ENCODE measurements around the gene DCAF5. TPM values are rescaled to one million over a fixed set of nuclear protein-coding genes. Genes with fewer than 3 reads are reported as not detected.
A peak's percentile ranks its signal among the peaks of the same experiment; 100 is the strongest.
"Not testable (repeated sequence)": the region's sequence is repeated elsewhere in the genome, so short reads cannot be mapped to it uniquely, and the experiment has no call there.

Gene DCAF5
- total RNA-seq, 2 experiments from 2014 or later = 44.6 to 48.9 TPM

DNA sequence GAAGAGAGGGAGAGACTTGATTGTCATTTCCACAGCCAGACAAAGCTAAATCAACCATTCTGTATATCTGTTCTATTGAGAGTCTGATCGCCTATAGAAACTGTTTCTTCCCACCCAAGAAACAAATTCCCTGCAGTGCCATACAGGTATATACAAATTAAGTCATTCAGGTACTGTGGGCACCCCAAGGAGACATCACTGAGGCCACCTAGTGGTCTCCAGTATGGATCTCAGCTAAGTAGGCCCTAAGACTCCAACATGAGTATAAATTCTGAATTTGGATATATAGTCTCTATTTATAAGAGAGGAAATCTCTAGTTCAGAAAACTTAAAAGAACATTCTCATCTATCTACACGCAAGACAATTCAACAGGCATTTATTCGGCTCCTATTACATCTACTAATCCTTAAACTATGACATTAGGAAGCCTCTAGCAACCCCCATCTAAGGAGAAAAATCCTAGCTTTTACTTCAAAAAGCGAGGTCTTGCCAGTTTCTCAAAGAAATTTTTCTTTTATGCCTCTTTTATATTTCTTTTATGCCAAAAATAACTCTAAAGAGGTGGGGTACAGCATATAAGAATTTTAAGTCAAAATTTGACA lies 62.6 kb downstream of the DCAF5 start:
- H3K9me3 Mint-ChIP-seq = no peaks in the 10 kb centered on the region
- no peak overlapping the region for H3K4me3 Mint-ChIP-seq
- H3K27ac Mint-ChIP-seq = no peak overlapping the region
- CTCF ChIA-PET = interaction anchor here (0.7 to 2.1 kb wide), 8 partner anchors 9 to 202 kb away, joined by 3 to 8 read pairs (median 4); no protein-coding TSS in a partner anchor
- POLR2A ChIA-PET = no interaction called here
- H3K4me1 Mint-ChIP-seq = peaks cover 18% of the 10 kb centered on the region
- peak; percentile 56 for DNase-seq
- H3K36me3 Mint-ChIP-seq (ENCODE audit: low read depth) = peaks cover 23% of the 10 kb centered on the region
- H3K27me3 Mint-ChIP-seq = no peaks in the 10 kb centered on the region

DNA sequence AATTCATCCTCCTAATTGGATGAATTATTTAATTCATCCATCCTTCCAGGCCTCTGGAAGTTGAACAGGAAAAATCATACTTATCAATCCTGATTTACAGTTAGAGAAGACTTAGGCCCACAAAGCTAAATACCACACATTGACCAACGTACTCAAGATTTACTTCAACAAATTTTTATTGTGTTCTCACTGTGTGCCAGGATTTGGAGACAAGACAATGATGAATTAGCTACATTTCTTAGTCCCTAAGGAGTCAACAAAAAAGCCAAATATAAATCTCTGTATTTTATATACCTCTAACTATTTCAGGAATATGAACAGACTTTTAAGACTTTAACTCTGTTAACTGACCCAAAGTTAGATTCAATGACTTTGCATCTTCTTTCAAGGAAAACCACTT lies 63.9 kb downstream of the DCAF5 start:
- Mint-ChIP-seq H3K4me1 (peaks cover 11% of the 10 kb centered on the region), H3K27ac (no peak overlapping the region), H3K36me3 (ENCODE audit: low read depth) (peaks cover 29% of the 10 kb centered on the region), H3K4me3 (no peak overlapping the region), H3K9me3 (no peaks in the 10 kb centered on the region), H3K27me3 (no peaks in the 10 kb centered on the region)
- DNase-seq = no peak
- POLR2A ChIA-PET = no interaction called here
- CTCF ChIA-PET = interaction anchor here (1.3 kb wide), 1 partner anchor 38 kb away, joined by 4 read pairs; no protein-coding TSS in a partner anchor

DNA sequence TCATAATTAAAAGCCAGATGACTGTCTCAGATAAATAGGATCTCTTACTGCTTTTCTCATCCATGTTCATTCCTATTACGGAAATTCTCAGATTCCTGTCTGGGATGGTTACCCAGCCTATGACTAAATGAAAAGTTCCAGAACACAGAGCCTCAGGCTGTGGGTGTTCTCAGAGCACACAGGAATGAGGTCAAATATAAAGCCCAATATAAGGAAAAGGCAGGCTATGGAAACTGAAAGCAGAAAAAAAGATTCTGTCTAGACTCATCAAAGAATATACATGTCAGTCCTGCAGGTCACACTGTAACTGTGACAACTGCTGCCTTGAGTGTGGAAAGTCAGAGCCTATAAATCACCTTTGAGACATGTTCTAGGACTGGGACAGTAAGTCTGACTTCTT lies 64.3 kb downstream of the DCAF5 start:
- CTCF ChIA-PET = interaction anchor here (1.3 kb wide), 1 partner anchor 38 kb away, joined by 4 read pairs; no protein-coding TSS in a partner anchor
- POLR2A ChIA-PET = no interaction called here
- Mint-ChIP-seq H3K4me1 (peaks cover 9% of the 10 kb centered on the region), H3K27ac (no peak overlapping the region), H3K27me3 (no peaks in the 10 kb centered on the region), H3K36me3 (ENCODE audit: low read depth) (peaks cover 31% of the 10 kb centered on the region), H3K4me3 (no peak overlapping the region), H3K9me3 (no peaks in the 10 kb centered on the region)
- no peak for DNase-seq

DNA sequence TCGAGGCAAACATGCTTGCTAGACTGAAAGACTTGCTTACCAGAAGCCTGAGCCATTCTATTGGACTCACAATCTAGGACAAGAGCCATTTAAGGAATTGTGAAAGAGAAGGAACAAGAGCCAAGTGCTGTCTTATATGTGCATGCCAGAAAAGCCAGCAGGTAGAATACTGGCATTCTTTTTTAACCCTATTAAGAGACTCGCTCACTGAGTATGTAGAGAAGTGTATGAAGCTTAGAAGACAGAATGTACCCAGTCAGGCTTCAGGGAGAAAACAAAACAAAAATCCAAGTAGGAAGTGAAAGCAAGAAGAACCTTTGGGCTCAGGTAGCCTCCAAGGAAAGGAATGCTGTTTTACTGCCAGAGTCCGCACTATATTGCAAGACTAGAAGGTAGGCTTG lies 65.9 kb downstream of the DCAF5 start:
- H3K27ac Mint-ChIP-seq = no peak overlapping the region
- POLR2A ChIA-PET = no interaction called here
- H3K36me3 Mint-ChIP-seq (ENCODE audit: low read depth) = peaks cover 31% of the 10 kb centered on the region
- H3K27me3 Mint-ChIP-seq = no peaks in the 10 kb centered on the region
- CTCF ChIA-PET = no interaction called here
- H3K4me3 Mint-ChIP-seq = no peak overlapping the region
- DNase-seq = no peak
- peaks cover 9% of the 10 kb centered on the region for H3K4me1 Mint-ChIP-seq
- H3K9me3 Mint-ChIP-seq = no peaks in the 10 kb centered on the region

DNA sequence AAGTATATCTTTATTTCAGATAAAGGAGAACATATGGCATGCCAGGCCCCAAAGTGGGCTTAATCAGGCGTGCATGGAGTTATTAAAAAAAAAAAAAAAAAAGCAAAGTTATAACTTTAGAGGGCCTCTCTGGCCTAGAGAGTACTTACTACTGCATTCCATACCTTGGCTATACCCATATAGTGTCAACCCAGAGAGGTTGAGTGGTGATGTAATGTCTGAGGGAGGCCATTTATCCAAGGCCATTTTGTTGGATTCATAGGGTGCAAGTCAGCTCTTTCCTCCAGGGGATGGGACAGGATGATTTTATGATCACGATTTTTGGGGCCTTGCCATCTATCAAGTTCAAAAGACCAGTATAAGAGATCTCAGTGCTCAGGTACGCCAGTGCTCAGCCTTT lies 66.4 kb downstream of the DCAF5 start:
- no peak overlapping the region for H3K27ac Mint-ChIP-seq
- H3K27me3 Mint-ChIP-seq = no peaks in the 10 kb centered on the region
- no peaks in the 10 kb centered on the region for H3K9me3 Mint-ChIP-seq
- peaks cover 9% of the 10 kb centered on the region for H3K4me1 Mint-ChIP-seq
- ChIA-PET CTCF (interaction anchor here (0.5 kb wide), 1 partner anchor 98 kb away, joined by 4 read pairs; no protein-coding TSS in a partner anchor), POLR2A (no interaction called here)
- no peak for DNase-seq
- H3K4me3 Mint-ChIP-seq = no peak overlapping the region
- peaks cover 31% of the 10 kb centered on the region for H3K36me3 Mint-ChIP-seq (ENCODE audit: low read depth)

DNA sequence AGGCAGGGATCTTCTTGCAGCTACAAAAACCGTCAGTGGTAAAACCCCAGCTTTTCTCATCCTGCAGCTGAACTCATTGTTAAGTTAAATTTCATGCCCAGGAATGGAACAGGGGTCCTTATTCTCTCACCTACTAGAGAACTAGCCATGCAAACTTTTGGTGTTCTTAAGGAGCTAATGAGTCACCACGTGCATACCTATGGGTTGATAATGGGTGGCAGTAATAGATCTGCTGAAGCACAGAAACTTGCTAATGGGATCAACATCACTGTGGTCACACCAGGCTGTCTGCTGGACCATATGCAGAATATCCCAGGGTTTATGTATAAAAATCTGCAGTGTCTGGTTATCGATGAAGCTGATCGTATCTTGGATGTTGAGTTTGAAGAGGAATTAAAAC lies 68.9 kb downstream of the DCAF5 start:
- H3K4me1 Mint-ChIP-seq = peaks cover 11% of the 10 kb centered on the region
- H3K36me3 Mint-ChIP-seq (ENCODE audit: low read depth) = peaks cover 25% of the 10 kb centered on the region
- CTCF ChIA-PET = interaction anchor here (0.9 kb wide), 1 partner anchor 10 kb away, joined by 3 read pairs; no protein-coding TSS in a partner anchor
- H3K4me3 Mint-ChIP-seq = no peak overlapping the region
- POLR2A ChIA-PET = no interaction called here
- no peaks in the 10 kb centered on the region for H3K27me3 Mint-ChIP-seq
- no peak overlapping the region for H3K27ac Mint-ChIP-seq
- DNase-seq = no peak
- no peaks in the 10 kb centered on the region for H3K9me3 Mint-ChIP-seq

DNA sequence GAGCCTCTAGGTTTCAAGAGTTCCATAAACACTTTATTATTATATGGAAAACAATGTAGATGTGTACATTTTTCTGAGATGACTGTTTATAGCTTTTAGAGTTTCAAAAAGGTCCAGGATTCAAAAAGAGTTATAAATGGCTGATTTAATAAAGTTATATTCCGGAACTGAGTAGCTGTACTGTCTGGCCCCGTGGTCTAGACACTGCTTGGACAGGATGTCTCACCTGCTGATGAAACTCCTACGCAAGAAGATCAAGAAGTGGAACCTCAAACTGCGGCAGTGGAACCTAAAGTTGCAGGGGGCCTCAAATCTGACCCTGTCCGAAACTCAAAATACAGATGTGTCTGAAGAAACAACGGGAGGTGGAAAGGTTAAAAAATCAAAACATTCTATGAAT lies 69.7 kb downstream of the DCAF5 start:
- no peak for DNase-seq
- H3K36me3 Mint-ChIP-seq (ENCODE audit: low read depth) = peaks cover 28% of the 10 kb centered on the region

DNA sequence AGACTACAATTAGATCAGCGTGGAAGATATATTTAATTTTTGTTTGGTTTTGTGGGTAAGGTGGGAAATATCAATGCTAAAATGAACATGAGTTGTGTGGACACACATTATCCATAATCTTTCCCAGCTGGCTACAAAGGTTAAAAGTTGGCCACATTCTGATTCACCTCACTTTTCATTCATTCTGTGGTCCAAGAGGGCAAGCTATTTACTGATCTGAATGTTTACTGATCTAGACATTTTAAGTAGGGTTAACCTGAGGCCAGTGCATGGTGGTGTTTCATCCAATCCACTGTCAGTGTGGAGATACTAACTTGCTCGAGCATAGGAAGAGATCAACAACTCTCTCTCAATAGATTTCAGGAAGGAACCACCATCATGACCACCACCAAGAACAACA lies 71.6 kb downstream of the DCAF5 start:
- H3K4me3 Mint-ChIP-seq = no peak overlapping the region
- no peaks in the 10 kb centered on the region for H3K9me3 Mint-ChIP-seq
- no peak for DNase-seq
- H3K4me1 Mint-ChIP-seq = peaks cover 2% of the 10 kb centered on the region
- peaks cover 25% of the 10 kb centered on the region for H3K36me3 Mint-ChIP-seq (ENCODE audit: low read depth)
- no peak overlapping the region for H3K27ac Mint-ChIP-seq
- POLR2A ChIA-PET = no interaction called here
- CTCF ChIA-PET = no interaction called here
- H3K27me3 Mint-ChIP-seq = no peaks in the 10 kb centered on the region

More for the DNA sequence above, 69.7 kb downstream of the DCAF5 start:
- Mint-ChIP-seq H3K9me3 (no peaks in the 10 kb centered on the region), H3K27ac (no peak overlapping the region), H3K27me3 (no peaks in the 10 kb centered on the region), H3K4me3 (no peak overlapping the region), H3K4me1 (peaks cover 5% of the 10 kb centered on the region)
- ChIA-PET POLR2A (interaction anchor here (0.6 kb wide), 1 partner anchor 8 kb away, joined by 5 read pairs; no protein-coding TSS in a partner anchor), CTCF (no interaction called here)

DNA sequence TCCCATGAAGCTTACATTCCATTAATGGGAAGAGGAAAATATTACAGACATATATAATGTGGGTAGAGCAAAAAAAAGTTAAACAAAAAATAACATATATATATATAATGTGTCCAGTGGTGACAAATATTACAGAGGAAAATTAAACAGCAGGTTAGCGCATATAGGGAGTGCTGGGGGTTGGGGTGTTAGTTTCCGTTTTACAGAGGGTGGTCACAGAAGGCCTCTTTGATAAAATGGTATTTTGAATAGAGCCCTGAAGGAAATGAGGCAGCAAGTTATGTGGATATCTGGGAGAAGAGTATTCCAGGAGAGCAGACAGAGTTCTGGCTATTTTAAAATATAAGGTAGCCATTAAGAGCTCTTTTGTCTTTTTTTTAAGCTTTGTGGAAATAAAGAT lies 73.2 kb downstream of the DCAF5 start:
- H3K27ac Mint-ChIP-seq = no peak overlapping the region
- H3K27me3 Mint-ChIP-seq = no peaks in the 10 kb centered on the region
- no peaks in the 10 kb centered on the region for H3K9me3 Mint-ChIP-seq
- POLR2A ChIA-PET = no interaction called here
- H3K4me3 Mint-ChIP-seq = no peak overlapping the region
- CTCF ChIA-PET = interaction anchor here (1.4 kb wide), 1 partner anchor 43 kb away, joined by 3 read pairs; no protein-coding TSS in a partner anchor
- DNase-seq = no peak
- H3K4me1 Mint-ChIP-seq = peaks cover 2% of the 10 kb centered on the region
- peaks cover 23% of the 10 kb centered on the region for H3K36me3 Mint-ChIP-seq (ENCODE audit: low read depth)

DNA sequence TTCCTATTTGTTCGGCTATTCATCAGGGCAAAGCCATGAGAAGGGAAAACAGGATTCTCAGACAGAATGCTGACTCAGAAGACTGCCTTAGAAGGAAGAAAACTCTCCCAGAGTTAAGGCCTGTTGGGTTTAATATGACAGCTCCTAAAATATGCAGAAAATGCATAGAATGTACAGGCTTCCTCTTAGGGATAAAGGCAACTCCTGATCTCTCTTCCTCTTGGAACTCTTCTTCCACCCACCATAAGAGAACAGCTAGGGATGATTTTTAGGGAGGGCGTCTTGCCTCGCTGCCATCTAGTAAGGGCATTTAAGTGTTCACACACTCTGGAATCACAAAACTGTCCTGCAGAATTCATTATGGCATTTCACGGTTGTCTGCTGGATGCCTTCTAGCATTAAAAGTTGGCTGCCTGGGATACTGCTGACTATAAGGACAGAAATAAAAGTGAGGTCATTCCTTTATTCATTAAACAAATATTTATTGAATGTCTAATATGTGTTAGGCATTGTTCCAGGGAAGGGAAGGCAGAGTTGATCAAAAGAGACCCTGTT lies 73.7 kb downstream of the DCAF5 start:
- Mint-ChIP-seq H3K4me3 (no peak overlapping the region), H3K27me3 (no peaks in the 10 kb centered on the region), H3K36me3 (ENCODE audit: low read depth) (peaks cover 25% of the 10 kb centered on the region), H3K9me3 (no peaks in the 10 kb centered on the region), H3K4me1 (peaks cover 2% of the 10 kb centered on the region), H3K27ac (no peak overlapping the region)
- CTCF ChIA-PET = interaction anchor here (1.4 kb wide), 1 partner anchor 43 kb away, joined by 3 read pairs; no protein-coding TSS in a partner anchor
- DNase-seq = no peak
- POLR2A ChIA-PET = no interaction called here

DNA sequence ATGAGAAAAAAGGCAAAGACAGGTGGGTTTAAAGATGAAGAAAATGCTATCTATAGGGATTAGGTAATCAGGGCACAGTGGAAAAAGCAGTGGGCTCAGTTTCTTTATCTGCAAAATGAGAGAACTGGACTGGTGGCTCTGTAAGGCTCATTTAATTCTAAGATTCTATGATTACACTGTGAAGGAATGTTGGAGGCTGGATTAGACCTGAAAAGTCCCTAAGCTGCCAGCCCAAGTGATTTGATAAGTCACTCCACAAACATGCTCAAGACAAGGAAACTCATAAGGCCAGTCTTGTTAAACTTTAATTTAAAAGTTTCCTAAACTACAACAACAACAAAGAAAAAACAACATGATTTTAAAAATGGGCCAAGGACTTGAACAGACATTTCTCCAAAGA lies 75.1 kb downstream of the DCAF5 start:
- no peaks in the 10 kb centered on the region for H3K9me3 Mint-ChIP-seq
- H3K4me1 Mint-ChIP-seq = peaks cover 2% of the 10 kb centered on the region
- H3K36me3 Mint-ChIP-seq (ENCODE audit: low read depth) = peaks cover 28% of the 10 kb centered on the region
- no peak overlapping the region for H3K27ac Mint-ChIP-seq
- H3K4me3 Mint-ChIP-seq = no peak overlapping the region
- H3K27me3 Mint-ChIP-seq = no peaks in the 10 kb centered on the region
- CTCF ChIA-PET = no interaction called here
- DNase-seq = no peak
- POLR2A ChIA-PET = no interaction called here

DNA sequence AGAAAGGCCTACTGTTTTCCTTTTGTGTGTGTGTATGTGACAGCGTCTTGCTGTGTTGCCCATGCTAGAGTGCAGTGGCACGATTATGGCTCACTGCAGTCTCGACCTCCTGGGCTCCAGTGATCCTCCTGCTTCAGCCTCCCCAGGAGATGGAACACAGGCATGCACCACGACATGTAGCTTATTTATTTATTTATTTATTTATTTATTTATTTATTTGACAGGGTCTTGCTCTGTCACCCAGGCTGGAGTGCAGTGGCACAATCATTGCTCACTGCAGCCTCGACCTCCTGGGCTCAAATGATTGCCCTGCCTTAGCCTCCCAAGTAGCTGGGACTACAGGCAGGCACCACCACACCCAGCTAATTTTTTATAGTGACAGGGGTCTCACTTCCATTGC lies 75.7 kb downstream of the DCAF5 start:
- CTCF ChIA-PET, DNase-seq, H3K9me3 Mint-ChIP-seq, H3K27me3 Mint-ChIP-seq, POLR2A ChIA-PET, H3K27ac Mint-ChIP-seq, H3K4me1 Mint-ChIP-seq, H3K4me3 Mint-ChIP-seq: not testable (repeated sequence)
- peaks cover 31% of the 10 kb centered on the region for H3K36me3 Mint-ChIP-seq (ENCODE audit: low read depth)

DNA sequence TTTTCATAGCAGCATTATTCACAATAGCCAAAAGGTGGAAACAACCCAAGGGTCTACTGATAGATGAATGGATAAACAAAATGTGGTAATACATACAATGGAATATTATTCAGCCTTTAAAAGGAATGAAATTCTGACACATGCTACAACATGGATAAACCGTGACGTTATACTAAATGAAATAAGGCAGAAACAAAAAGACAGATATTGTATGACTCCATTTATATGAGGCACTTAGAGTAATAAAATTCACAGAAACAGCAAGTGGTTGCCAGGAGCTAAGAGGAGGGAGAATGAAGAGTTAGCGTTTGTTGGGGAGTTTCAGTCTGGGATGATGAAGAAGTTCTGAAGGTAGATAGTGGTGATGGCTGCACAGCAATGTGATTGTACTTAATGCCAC lies 76.6 kb downstream of the DCAF5 start:
- peaks cover 28% of the 10 kb centered on the region for H3K36me3 Mint-ChIP-seq (ENCODE audit: low read depth)
- H3K4me3 Mint-ChIP-seq = no peak overlapping the region

More for the DNA sequence above, 76.6 kb downstream of the DCAF5 start:
- Mint-ChIP-seq H3K9me3 (no peaks in the 10 kb centered on the region), H3K27ac (no peak overlapping the region), H3K4me1 (peaks cover under 1% of the 10 kb centered on the region), H3K27me3 (no peaks in the 10 kb centered on the region)
- no peak for DNase-seq
- ChIA-PET CTCF (interaction anchor here (0.5 kb wide), 1 partner anchor 80 kb away, joined by 3 read pairs; no protein-coding TSS in a partner anchor), POLR2A (no interaction called here)

Data from activated CD4-positive, alpha-beta T cell treated with anti-CD3 and anti-CD28 coated beads, Interleukin-2, amount 10 ng/mL, durations not matched to agents 7 days and 5 days (primary cell).